ENCODE measurements around the gene CD244. TPM values are rescaled to one million over a fixed set of nuclear protein-coding genes. Genes with fewer than 3 reads are reported as not detected.

CD244 gene
- total RNA-seq, 2 donors from 2014 or later = 0.78 to 2.2 TPM

- Histone ChIP-seq H3K36me3 (no peaks in the 10 kb centered on the region), H3K4me1 (ENCODE audit: control insufficient read depth in 1 of 2, low read depth in 2 of 2) (no peaks in the 10 kb centered on the region), H3K27me3 (replicated peaks; ENCODE audit: insufficient read depth) (no peaks in the 10 kb centered on the region), H3K4me3 (no peak overlapping the region), H3K9me3 (no peaks in the 10 kb centered on the region), H3K27ac (no peak overlapping the region)
- ATAC-seq (ENCODE audit: insufficient number of reproducible peaks, low FRiP score, low read depth) = no peak
- DNase-seq (ENCODE audit: low spot score) = no peak
- TF ChIP-seq CTCF (IDR thresholded peaks at IDR 0.05) = no peak
These were observed 80.6 kb downstream of the CD244 start for GRCh38 chr1:160781914-160782689.

- no peaks in the 10 kb centered on the region for H3K4me1 ChIP-seq (ENCODE audit: control insufficient read depth in 1 of 2, low read depth in 2 of 2)
- no peak for TF ChIP-seq CTCF (IDR thresholded peaks at IDR 0.05)
- DNase-seq (ENCODE audit: low spot score) = no peak
- no peak overlapping the region for H3K4me3 ChIP-seq
- ATAC-seq (ENCODE audit: insufficient number of reproducible peaks, low FRiP score, low read depth) = no peak
- H3K9me3 ChIP-seq = no peaks in the 10 kb centered on the region
- H3K27me3 ChIP-seq (replicated peaks; ENCODE audit: insufficient read depth) = no peaks in the 10 kb centered on the region
- H3K36me3 ChIP-seq = no peaks in the 10 kb centered on the region
- no peak overlapping the region for H3K27ac ChIP-seq
These were observed 81.4 kb downstream of the CD244 start for GRCh38 chr1:160781186-160781766.

- Histone ChIP-seq H3K4me3 (no peak overlapping the region), H3K36me3 (no peaks in the 10 kb centered on the region), H3K27me3 (replicated peaks; ENCODE audit: insufficient read depth) (no peaks in the 10 kb centered on the region), H3K9me3 (no peaks in the 10 kb centered on the region), H3K27ac (no peak overlapping the region), H3K4me1 (ENCODE audit: control insufficient read depth in 1 of 2, low read depth in 2 of 2) (no peaks in the 10 kb centered on the region)
- no peak for DNase-seq (ENCODE audit: low spot score)
- ATAC-seq (ENCODE audit: insufficient number of reproducible peaks, low FRiP score, low read depth) = no peak
- TF ChIP-seq CTCF (IDR thresholded peaks at IDR 0.05) = no peak
These were observed 82.3 kb downstream of the CD244 start for GRCh38 chr1:160780398-160780755.

Other genes with a start within 250 kb of the CD244 start
- gene SLAMF1, start 215.8 kb downstream of the CD244 start, total RNA-seq = 1 to 10 TPM; 1.8 to 2.3 TPM
- 1 to 10 TPM; 9.0 to 9.9 TPM for gene CD48, start 151.1 kb downstream of the CD244 start, total RNA-seq
- gene SLAMF7, start 123.6 kb downstream of the CD244 start, total RNA-seq = 1 to 10 TPM in 1 of 2 donors, under 1 TPM in 1; 0.71 to 2.7 TPM
- gene LY9, start 66.7 kb downstream of the CD244 start, total RNA-seq = under 1 TPM; 0.41 to 0.71 TPM
- gene ITLN1, start 22.3 kb upstream of the CD244 start, total RNA-seq = 10 to 100 TPM in 1 of 2 donors, under 1 TPM in 1; 0.56 to 51.7 TPM
- 1 to 10 TPM in 1 of 2 donors, not detected in 1; 3.0 TPM for gene ITLN2, start 91.9 kb upstream of the CD244 start, total RNA-seq
- 10 to 100 TPM; 19.1 to 20.7 TPM for gene F11R, start 158.3 kb upstream of the CD244 start, total RNA-seq
- gene TSTD1, start 176.1 kb upstream of the CD244 start, total RNA-seq = 10 to 100 TPM; 19.9 to 34.2 TPM
- gene USF1, start 183.1 kb upstream of the CD244 start, total RNA-seq = 10 to 100 TPM; 57.9 to 69.4 TPM
- 10 to 100 TPM; 16.4 to 16.9 TPM for gene ARHGAP30, start 207.0 kb upstream of the CD244 start, total RNA-seq
- under 1 TPM in 1 of 2 donors, not detected in 1; 0.14 TPM for gene NECTIN4, start 226.7 kb upstream of the CD244 start, total RNA-seq
- gene KLHDC9, start 235.5 kb upstream of the CD244 start, total RNA-seq = 1 to 10 TPM; 7.9 to 8.6 TPM

All from thoracic aorta (tissue), 2 donors.